Thyroid gland (tissue), 4 donors: ENCODE measurements around the gene BTBD9.

Experiments used
- CTCF ChIP-seq, 6 experiments: fragments of 200-600 bp in 3 of 6; fragments of 450-650 bp in 3 of 6; sonication (generic) in 3 of 6; IDR thresholded peaks; one replicate each; pipeline ENCODE4 v1.5.1; 2016 to 2019; ENCODE audit warnings: antibody characterized with exemption in 6 of 6, mild to moderate bottlenecking in 2 of 6, inconsistent platforms in 1 of 6, moderate library complexity in 1 of 6
- POLR2A ChIP-seq, 2 donors: fragments of 450-650 bp; IDR thresholded peaks; one replicate each; pipeline ENCODE4 v1.6.1; 2017; ENCODE audit warnings: antibody characterized with exemption in 2 of 2, mild to moderate bottlenecking in 2 of 2, moderate library complexity in 1 of 2

- TF ChIP-seq POLR2A (IDR thresholded peaks at IDR 0.05): no peak
- TF ChIP-seq CTCF (IDR thresholded peaks at IDR 0.05): no peak
These were observed 446.0 kb downstream of the BTBD9 start for GRCh38 chr6:38193481-38194281.
